H1 (cell line): ENCODE results near the gene TARS3. TPM values are rescaled to one million over a fixed set of nuclear protein-coding genes. Genes with fewer than 3 reads are reported as not detected.

Source experiments
- CBX8 ChIP-seq: fragments of 300-800, 300-1000 bp; sonication (generic); IDR thresholded peaks from 2 replicates; pipeline ENCODE4 v1.7.1; 2016; ENCODE audit warnings: low read depth, low read length, borderline replicate concordance
- CEBPB ChIP-seq: IDR thresholded peaks from 2 replicates; pipeline ENCODE4 v1.6.1; 2012; ENCODE audit warnings: low read depth, low read length
- EGR1 ChIP-seq: IDR thresholded peaks from 2 replicates; pipeline ENCODE4 v1.6.1; 2011; ENCODE audit warnings: low read depth, low read length, borderline replicate concordance
- GABPA ChIP-seq: IDR thresholded peaks from 2 replicates; pipeline ENCODE4 v1.6.1; 2011; ENCODE audit warnings: mild to moderate bottlenecking, low read length, moderate library complexity, borderline replicate concordance; ENCODE audit not compliant: insufficient read depth
- JUN ChIP-seq: IDR thresholded peaks from 2 replicates; pipeline ENCODE4 v1.6.1; 2011; ENCODE audit warnings: low read depth, mild to moderate bottlenecking, improper control_type of control experiment, low read length
- JUND ChIP-seq: IDR thresholded peaks from 2 replicates; pipeline ENCODE4 v1.6.1; 2011; ENCODE audit warnings: mild to moderate bottlenecking, improper control_type of control experiment, low read length
- KDM4A ChIP-seq: IDR thresholded peaks from one replicate; pipeline ENCODE4 v1.7.1; 2012; ENCODE audit warnings: low read depth, mild to moderate bottlenecking, moderate library complexity, low read length, inconsistent platforms; ENCODE audit not compliant: severe bottlenecking
- MAFK ChIP-seq: IDR thresholded peaks from 2 replicates; pipeline ENCODE4 v1.6.1; 2012; ENCODE audit warnings: low read depth, mild to moderate bottlenecking, improper control_type of control experiment, low read length
- NRF1 ChIP-seq: IDR thresholded peaks from 2 replicates; pipeline ENCODE4 v1.6.1; 2011; ENCODE audit warnings: mild to moderate bottlenecking, low read depth, low read length, improper control_type of control experiment
- POLR2AphosphoS5 ChIP-seq: IDR thresholded peaks from 2 replicates; pipeline ENCODE4 v1.6.1; 2011; ENCODE audit warnings: low read depth, low read length
- TEAD4 ChIP-seq: IDR thresholded peaks from 2 replicates; pipeline ENCODE4 v1.6.1; 2012; ENCODE audit warnings: low read depth, low read length, inconsistent platforms, mixed read lengths
- polyA plus RNA-seq, 7 experiments: library from polyadenylated mRNA; depleted of rRNA in 3 of 7; stranded (reverse) in 5 of 7; unstranded in 2 of 7; fragments of >200 nt in 5 of 7; fragments of 200-250 nt in 2 of 7; gene quantifications; 1 replicate in 5 of 7; 2 replicates in 1 of 7; 4 replicates in 1 of 7; pipeline versions ENCODE4 v1.2.1 to v1.2.3, GENCODE V29; 2011 to 2013; ENCODE audit warnings: missing spikeins in 2 of 7, mixed read lengths in 2 of 7
- total RNA-seq: library from RNA; stranded (reverse); fragmentation: NEBNext Ultra II Directional; extraction: Animal tissue kit (Norgen Biotek cat#: 25700); gene quantifications from 2 replicates; pipeline ENCODE4 v1.2.1, GENCODE V29; 2021
- TF ChIP-seq, protein P1 (sequence below): fragments of 300-600 bp; sonication (generic); IDR thresholded peaks from 2 replicates; pipeline ENCODE4 v1.7.1; 2012; ENCODE audit warnings: low read length, moderate library complexity, mild to moderate bottlenecking, inconsistent platforms; ENCODE audit not compliant: insufficient replicate concordance

The TARS3 gene
- total and polyA plus RNA-seq, 2 of the 8 experiments (the other 6 are each of a cell fraction or from before 2014, with no cell fraction given): 2.1 to 13.9 TPM

DNA sequence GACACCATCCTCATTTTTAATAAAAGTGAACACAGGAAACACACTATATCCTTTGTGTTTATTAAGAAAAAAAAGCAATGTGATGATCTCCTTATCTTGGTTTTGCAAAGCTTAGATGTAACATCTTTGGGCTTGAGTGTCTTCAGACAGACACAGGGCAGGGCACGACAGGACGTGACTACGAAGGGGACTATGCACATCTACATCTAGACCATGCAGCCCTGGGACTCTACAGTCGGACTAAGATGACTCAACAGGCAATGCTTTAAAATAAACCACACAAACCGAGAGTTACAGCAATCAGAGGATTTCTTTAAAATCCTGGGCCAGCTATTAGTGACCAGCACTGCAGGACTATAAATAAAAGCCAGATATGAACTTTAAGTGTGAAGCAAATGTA, 49.3 kb downstream of the TARS3 start (continued):
- TF ChIP-seq, protein P1, sequence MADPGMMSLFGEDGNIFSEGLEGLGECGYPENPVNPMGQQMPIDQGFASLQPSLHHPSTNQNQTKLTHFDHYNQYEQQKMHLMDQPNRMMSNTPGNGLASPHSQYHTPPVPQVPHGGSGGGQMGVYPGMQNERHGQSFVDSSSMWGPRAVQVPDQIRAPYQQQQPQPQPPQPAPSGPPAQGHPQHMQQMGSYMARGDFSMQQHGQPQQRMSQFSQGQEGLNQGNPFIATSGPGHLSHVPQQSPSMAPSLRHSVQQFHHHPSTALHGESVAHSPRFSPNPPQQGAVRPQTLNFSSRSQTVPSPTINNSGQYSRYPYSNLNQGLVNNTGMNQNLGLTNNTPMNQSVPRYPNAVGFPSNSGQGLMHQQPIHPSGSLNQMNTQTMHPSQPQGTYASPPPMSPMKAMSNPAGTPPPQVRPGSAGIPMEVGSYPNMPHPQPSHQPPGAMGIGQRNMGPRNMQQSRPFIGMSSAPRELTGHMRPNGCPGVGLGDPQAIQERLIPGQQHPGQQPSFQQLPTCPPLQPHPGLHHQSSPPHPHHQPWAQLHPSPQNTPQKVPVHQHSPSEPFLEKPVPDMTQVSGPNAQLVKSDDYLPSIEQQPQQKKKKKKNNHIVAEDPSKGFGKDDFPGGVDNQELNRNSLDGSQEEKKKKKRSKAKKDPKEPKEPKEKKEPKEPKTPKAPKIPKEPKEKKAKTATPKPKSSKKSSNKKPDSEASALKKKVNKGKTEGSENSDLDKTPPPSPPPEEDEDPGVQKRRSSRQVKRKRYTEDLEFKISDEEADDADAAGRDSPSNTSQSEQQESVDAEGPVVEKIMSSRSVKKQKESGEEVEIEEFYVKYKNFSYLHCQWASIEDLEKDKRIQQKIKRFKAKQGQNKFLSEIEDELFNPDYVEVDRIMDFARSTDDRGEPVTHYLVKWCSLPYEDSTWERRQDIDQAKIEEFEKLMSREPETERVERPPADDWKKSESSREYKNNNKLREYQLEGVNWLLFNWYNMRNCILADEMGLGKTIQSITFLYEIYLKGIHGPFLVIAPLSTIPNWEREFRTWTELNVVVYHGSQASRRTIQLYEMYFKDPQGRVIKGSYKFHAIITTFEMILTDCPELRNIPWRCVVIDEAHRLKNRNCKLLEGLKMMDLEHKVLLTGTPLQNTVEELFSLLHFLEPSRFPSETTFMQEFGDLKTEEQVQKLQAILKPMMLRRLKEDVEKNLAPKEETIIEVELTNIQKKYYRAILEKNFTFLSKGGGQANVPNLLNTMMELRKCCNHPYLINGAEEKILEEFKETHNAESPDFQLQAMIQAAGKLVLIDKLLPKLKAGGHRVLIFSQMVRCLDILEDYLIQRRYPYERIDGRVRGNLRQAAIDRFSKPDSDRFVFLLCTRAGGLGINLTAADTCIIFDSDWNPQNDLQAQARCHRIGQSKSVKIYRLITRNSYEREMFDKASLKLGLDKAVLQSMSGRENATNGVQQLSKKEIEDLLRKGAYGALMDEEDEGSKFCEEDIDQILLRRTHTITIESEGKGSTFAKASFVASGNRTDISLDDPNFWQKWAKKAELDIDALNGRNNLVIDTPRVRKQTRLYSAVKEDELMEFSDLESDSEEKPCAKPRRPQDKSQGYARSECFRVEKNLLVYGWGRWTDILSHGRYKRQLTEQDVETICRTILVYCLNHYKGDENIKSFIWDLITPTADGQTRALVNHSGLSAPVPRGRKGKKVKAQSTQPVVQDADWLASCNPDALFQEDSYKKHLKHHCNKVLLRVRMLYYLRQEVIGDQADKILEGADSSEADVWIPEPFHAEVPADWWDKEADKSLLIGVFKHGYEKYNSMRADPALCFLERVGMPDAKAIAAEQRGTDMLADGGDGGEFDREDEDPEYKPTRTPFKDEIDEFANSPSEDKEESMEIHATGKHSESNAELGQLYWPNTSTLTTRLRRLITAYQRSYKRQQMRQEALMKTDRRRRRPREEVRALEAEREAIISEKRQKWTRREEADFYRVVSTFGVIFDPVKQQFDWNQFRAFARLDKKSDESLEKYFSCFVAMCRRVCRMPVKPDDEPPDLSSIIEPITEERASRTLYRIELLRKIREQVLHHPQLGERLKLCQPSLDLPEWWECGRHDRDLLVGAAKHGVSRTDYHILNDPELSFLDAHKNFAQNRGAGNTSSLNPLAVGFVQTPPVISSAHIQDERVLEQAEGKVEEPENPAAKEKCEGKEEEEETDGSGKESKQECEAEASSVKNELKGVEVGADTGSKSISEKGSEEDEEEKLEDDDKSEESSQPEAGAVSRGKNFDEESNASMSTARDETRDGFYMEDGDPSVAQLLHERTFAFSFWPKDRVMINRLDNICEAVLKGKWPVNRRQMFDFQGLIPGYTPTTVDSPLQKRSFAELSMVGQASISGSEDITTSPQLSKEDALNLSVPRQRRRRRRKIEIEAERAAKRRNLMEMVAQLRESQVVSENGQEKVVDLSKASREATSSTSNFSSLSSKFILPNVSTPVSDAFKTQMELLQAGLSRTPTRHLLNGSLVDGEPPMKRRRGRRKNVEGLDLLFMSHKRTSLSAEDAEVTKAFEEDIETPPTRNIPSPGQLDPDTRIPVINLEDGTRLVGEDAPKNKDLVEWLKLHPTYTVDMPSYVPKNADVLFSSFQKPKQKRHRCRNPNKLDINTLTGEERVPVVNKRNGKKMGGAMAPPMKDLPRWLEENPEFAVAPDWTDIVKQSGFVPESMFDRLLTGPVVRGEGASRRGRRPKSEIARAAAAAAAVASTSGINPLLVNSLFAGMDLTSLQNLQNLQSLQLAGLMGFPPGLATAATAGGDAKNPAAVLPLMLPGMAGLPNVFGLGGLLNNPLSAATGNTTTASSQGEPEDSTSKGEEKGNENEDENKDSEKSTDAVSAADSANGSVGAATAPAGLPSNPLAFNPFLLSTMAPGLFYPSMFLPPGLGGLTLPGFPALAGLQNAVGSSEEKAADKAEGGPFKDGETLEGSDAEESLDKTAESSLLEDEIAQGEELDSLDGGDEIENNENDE: no peak
- TF ChIP-seq CEBPB: no peak
- TF ChIP-seq CBX8: no peak
- no peak for TF ChIP-seq GABPA
- TF ChIP-seq MAFK: no peak
- no peak for TF ChIP-seq KDM4A
- no peak for TF ChIP-seq NRF1
- TF ChIP-seq JUND: no peak
- no peak for TF ChIP-seq JUN
- no peak for TF ChIP-seq TEAD4
- TF ChIP-seq POLR2AphosphoS5: no peak
- no peak for TF ChIP-seq EGR1
- TF ChIP-seq, all 59 proteins: peak for 0
